ACC112 (cell line): ENCODE results near the gene MUC22.
A peak's percentile ranks its signal among the peaks of the same experiment; 100 is the strongest.
"Not testable (repeated sequence)": the region's sequence is repeated elsewhere in the genome, so short reads cannot be mapped to it uniquely, and the experiment has no call there.

Source experiments
- H2AFZ ChIP-seq: fragments of 200-600 bp; sonication (generic); one replicate; pipeline ENCODE4 v1.6.0; 2017; ENCODE audit warnings: antibody characterized with exemption, low read length; ENCODE audit not compliant: unreplicated experiment
- H3K27ac ChIP-seq: fragments of 200-600 bp; sonication (generic); 2 replicates; pipeline ENCODE4 v1.5.1; 2014; ENCODE audit warnings: low read depth, mild to moderate bottlenecking, antibody characterized with exemption, low read length, moderate library complexity
- H3K27me3 ChIP-seq: fragments of 200-600 bp; sonication (generic); 2 replicates; pipeline ENCODE4 v1.6.1; 2014; ENCODE audit warnings: mild to moderate bottlenecking, antibody characterized with exemption, low read length, moderate library complexity, mixed read lengths; ENCODE audit not compliant: insufficient read depth
- H3K36me3 ChIP-seq: fragments of 200-600 bp; sonication (generic); 2 replicates; pipeline ENCODE4 v1.6.1; 2016; ENCODE audit warnings: mild to moderate bottlenecking, antibody characterized with exemption, low read length, moderate library complexity, mixed read lengths; ENCODE audit not compliant: insufficient read depth
- H3K4me1 ChIP-seq: fragments of 200-600 bp; sonication (generic); one replicate; pipeline ENCODE4 v1.6.1; 2016; ENCODE audit warnings: low read length, mixed read lengths; ENCODE audit not compliant: insufficient read depth, unreplicated experiment, control insufficient read depth
- H3K4me3 ChIP-seq: fragments of 200-600 bp; sonication (generic); 2 replicates; pipeline ENCODE4 v1.5.1; 2014; ENCODE audit warnings: mild to moderate bottlenecking, low read depth, low read length
- H3K79me2 ChIP-seq: fragments of 200-600 bp; sonication (generic); one replicate; pipeline ENCODE4 v1.6.0; 2016; ENCODE audit warnings: low read length; ENCODE audit not compliant: control insufficient read depth, unreplicated experiment, insufficient read depth

MUC22 gene

GRCh38 chr6:31037169-31037568, 26.9 kb downstream of the MUC22 start:
- Histone ChIP-seq H3K4me1 (peaks cover 11% of the 10 kb centered on the region), H3K36me3 (no peaks in the 10 kb centered on the region), H3K27ac (no peak overlapping the region), H3K27me3 (peaks cover 3% of the 10 kb centered on the region; the same call in 1 of the 2 replicates), H3K79me2 (no peaks in the 10 kb centered on the region), H2AFZ (no peak overlapping the region), H3K4me3 (no peak overlapping the region)

GRCh38 chr6:31037682-31038081, 27.4 kb downstream of the MUC22 start:
- peaks cover 11% of the 10 kb centered on the region for H3K4me1 ChIP-seq
- H3K79me2 ChIP-seq: no peaks in the 10 kb centered on the region
- no peaks in the 10 kb centered on the region for H3K36me3 ChIP-seq
- no peak overlapping the region for H3K4me3 ChIP-seq
- H2AFZ ChIP-seq: no peak overlapping the region
- no peaks in the 10 kb centered on the region for H3K27me3 ChIP-seq
- H3K27ac ChIP-seq: no peak overlapping the region

- no peak overlapping the region for H3K4me3 ChIP-seq
- no peak overlapping the region for H3K27ac ChIP-seq
- H3K4me1 ChIP-seq: peaks cover 11% of the 10 kb centered on the region
- no peaks in the 10 kb centered on the region for H3K36me3 ChIP-seq
- H3K27me3 ChIP-seq: no peaks in the 10 kb centered on the region
- no peak overlapping the region for H2AFZ ChIP-seq
- no peaks in the 10 kb centered on the region for H3K79me2 ChIP-seq
These were observed 28.3 kb downstream of the MUC22 start for GRCh38 chr6:31038559-31038958.

DNA sequence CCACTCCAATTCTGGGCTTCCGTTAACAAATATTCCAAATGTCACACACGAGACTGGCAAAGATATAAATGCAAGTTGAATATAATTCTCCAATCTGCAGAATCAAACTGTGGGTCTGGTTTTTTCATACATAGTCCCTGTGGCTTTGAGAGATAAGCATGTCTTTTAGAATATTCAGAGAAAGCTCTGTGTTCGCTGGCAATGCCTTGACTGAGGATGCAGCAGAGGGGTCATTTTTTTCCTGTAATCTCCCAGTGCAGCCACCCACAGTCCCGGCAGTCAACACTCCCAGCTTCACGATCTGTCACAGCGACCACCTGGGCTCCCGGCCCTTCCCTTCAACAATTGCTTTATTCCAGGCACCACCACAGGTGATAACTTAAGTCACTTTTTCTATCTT, 30.5 kb downstream of the MUC22 start:
- no peak overlapping the region for H3K4me3 ChIP-seq
- H3K4me1 ChIP-seq: peaks cover 11% of the 10 kb centered on the region
- no peaks in the 10 kb centered on the region for H3K36me3 ChIP-seq
- H2AFZ ChIP-seq: no peak overlapping the region
- no peak overlapping the region for H3K27ac ChIP-seq
- H3K27me3 ChIP-seq: no peaks in the 10 kb centered on the region
- no peaks in the 10 kb centered on the region for H3K79me2 ChIP-seq

DNA sequence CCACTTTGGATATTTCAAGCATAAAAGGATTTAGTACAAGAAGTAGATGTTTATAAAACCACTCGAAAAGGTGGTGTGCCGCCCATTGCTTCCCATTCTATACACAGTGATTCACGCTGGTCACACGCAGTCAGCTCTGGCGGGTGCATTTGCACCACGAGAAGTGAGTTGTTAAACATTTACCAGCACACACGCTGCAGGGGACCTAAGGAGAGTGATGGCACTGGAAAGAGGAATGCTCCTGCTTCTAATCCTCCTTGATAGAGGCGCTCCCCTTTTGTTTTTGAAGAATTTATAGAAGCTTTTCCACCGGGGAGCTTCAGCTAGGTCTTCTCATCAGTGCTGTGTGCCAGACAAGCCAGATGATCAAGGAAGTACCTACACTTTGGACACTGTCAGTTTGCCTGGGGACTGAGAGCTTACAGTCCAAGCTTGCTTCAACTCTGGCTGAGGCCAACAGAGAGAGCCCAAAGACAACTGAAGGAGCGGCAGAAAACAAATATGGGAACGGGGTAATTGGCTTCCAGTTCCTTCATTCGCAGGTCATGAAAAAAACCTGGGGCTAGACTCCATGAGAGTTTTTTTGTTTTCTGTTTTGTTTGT, 31.2 kb downstream of the MUC22 start:
- H3K27ac ChIP-seq: no peak overlapping the region
- no peaks in the 10 kb centered on the region; the same call in 1 of the 2 replicates for H3K27me3 ChIP-seq
- no peak overlapping the region for H2AFZ ChIP-seq
- H3K36me3 ChIP-seq: no peaks in the 10 kb centered on the region
- peaks cover 11% of the 10 kb centered on the region for H3K4me1 ChIP-seq
- no peaks in the 10 kb centered on the region for H3K79me2 ChIP-seq
- no peak overlapping the region for H3K4me3 ChIP-seq

DNA sequence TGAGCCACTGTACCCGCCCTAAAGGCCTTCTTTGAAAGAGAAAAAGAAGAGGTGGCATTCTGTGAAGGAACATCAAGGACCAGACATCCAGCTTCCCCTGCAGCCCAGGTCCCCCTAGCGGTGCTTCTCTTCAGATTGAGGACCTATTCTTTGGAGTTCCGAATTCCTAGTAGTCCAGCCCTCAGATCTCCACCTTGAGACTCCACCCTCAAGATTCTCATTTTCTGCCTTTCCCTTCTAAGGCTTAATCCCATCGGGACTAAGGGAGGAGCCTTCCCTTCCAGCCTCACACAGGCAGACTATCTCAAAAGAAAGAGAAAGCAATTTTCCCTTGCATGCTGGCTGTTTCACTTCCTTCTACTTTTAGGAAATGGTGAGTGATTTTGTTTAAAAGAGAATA, 32.5 kb downstream of the MUC22 start:
- Histone ChIP-seq H3K4me3 (no peak overlapping the region), H3K27me3 (no peaks in the 10 kb centered on the region; the same call in 1 of the 2 replicates), H2AFZ (peak overlapping the region; percentile 20), H3K27ac (no peak overlapping the region), H3K4me1 (peaks cover 3% of the 10 kb centered on the region), H3K79me2 (no peaks in the 10 kb centered on the region), H3K36me3 (no peaks in the 10 kb centered on the region)

DNA sequence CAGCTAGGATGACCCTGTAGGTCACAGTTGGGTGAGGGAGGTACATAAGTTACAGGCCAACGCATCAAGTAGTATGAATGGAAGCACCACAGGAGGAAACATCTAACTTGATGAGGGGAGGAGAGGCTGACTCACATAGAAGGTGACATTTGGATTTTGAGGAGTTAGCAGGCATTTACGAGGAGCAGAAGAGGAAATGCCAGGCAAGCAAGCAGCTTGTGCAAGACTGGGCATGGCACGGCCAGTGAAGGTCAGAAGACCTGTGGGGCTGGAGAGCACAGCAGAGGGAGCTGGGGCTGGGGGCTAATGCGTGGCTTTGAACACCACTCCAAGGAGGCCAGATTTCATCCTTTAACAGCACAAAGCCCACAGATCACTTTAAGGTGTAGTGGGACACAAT, 37.8 kb downstream of the MUC22 start:
- Histone ChIP-seq H3K27me3 (no peaks in the 10 kb centered on the region; the same call in 1 of the 2 replicates), H2AFZ (no peak overlapping the region)

GRCh38 chr6:31049518-31049917, 39.2 kb downstream of the MUC22 start:
- no peaks in the 10 kb centered on the region for H3K79me2 ChIP-seq
- H3K4me3 ChIP-seq: no peak overlapping the region
- no peak overlapping the region for H3K27ac ChIP-seq
- no peaks in the 10 kb centered on the region for H3K4me1 ChIP-seq
- H2AFZ ChIP-seq: no peak overlapping the region
- peaks cover 6% of the 10 kb centered on the region for H3K27me3 ChIP-seq
- no peaks in the 10 kb centered on the region for H3K36me3 ChIP-seq

More for the DNA sequence above, 37.8 kb downstream of the MUC22 start:
- Histone ChIP-seq H3K4me3 (no peak overlapping the region), H3K4me1 (no peaks in the 10 kb centered on the region), H3K79me2 (no peaks in the 10 kb centered on the region), H3K36me3 (no peaks in the 10 kb centered on the region), H3K27ac (no peak overlapping the region)

DNA sequence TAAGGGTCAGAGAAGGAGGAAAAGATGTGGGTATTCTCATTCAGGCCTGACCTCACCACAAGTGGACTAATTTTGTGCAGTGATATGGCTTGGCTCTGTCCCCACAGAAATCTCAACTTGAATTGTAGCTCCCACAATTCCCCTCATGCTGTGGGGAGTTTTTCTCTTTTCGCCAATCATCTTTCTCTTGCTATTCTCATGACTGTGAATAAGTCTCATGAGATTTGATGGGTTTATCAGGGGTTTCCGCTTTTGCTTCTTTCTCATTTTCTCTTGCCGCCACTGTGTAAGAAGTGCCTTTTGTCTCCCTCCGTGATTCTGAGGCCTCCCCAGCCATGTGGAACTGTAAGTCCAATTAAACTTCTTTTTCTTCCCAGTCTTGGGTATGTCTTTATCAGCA, 42.9 kb downstream of the MUC22 start:
- H3K36me3 ChIP-seq, H2AFZ ChIP-seq, H3K79me2 ChIP-seq, H3K4me3 ChIP-seq, H3K27ac ChIP-seq, H3K27me3 ChIP-seq: not testable (repeated sequence)
- peaks cover 15% of the 10 kb centered on the region for H3K4me1 ChIP-seq

DNA sequence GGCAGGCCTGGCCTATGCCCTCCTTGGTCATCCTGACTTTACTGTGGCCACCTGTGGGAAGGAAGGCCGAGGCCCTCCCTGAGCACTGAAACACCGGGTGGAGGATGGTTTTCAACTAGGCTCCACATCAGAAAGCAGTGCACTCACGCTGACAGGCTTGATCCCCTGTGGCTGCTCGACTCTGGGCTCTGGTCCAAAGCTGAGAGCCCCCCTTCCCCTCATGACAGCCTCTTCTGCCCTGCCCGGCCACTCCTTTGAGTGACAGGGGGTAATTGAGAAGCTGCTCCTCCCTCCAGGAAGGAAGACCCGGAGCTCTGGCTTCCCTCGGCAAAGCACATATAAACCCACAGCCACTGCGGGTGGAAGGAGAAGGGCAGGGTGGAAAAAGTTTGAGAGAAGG, 43.6 kb downstream of the MUC22 start:
- H3K79me2 ChIP-seq: no peaks in the 10 kb centered on the region
- H2AFZ ChIP-seq: no peak overlapping the region

DNA sequence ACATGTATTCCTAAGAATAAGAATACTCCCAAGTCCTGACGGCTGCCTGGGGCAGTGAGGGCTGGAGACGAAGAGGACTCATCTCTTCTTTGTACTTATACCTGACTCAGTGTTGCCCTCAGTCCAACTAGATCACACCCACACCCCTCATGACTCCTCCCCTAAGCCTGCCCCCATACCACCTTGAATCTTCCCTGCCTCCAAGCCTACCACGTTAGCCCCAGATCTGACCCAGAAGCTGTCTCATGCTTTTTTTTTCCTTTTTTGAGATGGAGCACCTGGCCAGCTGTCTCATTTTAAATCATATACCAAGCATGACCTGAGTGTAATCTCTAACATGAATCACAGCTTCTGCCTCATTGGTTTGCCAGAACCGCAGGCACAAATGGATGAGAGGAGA, 45.2 kb downstream of the MUC22 start:
- peaks cover 21% of the 10 kb centered on the region for H3K4me1 ChIP-seq
- H3K27ac ChIP-seq: no peak overlapping the region
- H3K79me2 ChIP-seq: no peaks in the 10 kb centered on the region
- H2AFZ ChIP-seq: no peak overlapping the region
- peaks cover 6% of the 10 kb centered on the region for H3K27me3 ChIP-seq
- no peak overlapping the region for H3K4me3 ChIP-seq
- H3K36me3 ChIP-seq: no peaks in the 10 kb centered on the region

More for the DNA sequence above, 43.6 kb downstream of the MUC22 start:
- H3K27ac ChIP-seq: no peak overlapping the region
- no peak overlapping the region for H3K4me3 ChIP-seq
- H3K4me1 ChIP-seq: peaks cover 21% of the 10 kb centered on the region
- H3K27me3 ChIP-seq: peaks cover 6% of the 10 kb centered on the region
- no peaks in the 10 kb centered on the region for H3K36me3 ChIP-seq
